GM12878 (cell line): ENCODE measurements around the gene TBXA2R. TPM values are rescaled to one million over a fixed set of nuclear protein-coding genes. Genes with fewer than 3 reads are reported as not detected.

Source experiments
- ATAC-seq: fragments of 200-7000 bp; cut with Tn5 transposase; 3 replicates; pipeline ENCODE4 v1.9.1; 2020; ENCODE audit warnings: mild to moderate bottlenecking, moderate library complexity
- BruUV-seq: library from RNA; stranded (reverse); fragments of 400-500 nt; replicated peaks from 2 replicates; lab custom pipeline; 2021; lab: Mats Ljungman, UMichigan
- CTCF ChIA-PET: fragments of 300-600 bp; sonication (Branson Sonifier 250); formaldehyde crosslinking; extraction: SDS; loops from one replicate; lab custom pipeline; 2021; ENCODE audit warnings: inconsistent platforms; lab: Yijun Ruan, JAX
- POLR2A ChIA-PET: fragments of 350-600 bp; formaldehyde crosslinking; extraction: SDS; loops from one replicate; lab custom pipeline; 2021; ENCODE audit warnings: inconsistent platforms; lab: Charles Lee
- RAD21 ChIA-PET: fragments of 300-600 bp; sonication (Branson Sonifier 250); formaldehyde crosslinking; loops from one replicate; lab custom pipeline; 2023; ENCODE audit warnings: antibody characterized with exemption; ENCODE audit not compliant: unreplicated experiment; lab: Charles Lee
- SMC1A ChIA-PET: fragments of 300-600 bp; sonication (Branson Sonifier 250); formaldehyde crosslinking; loops from one replicate; lab custom pipeline; 2023; ENCODE audit not compliant: unreplicated experiment, uncharacterized antibody; lab: Charles Lee
- DNase-seq: peaks from one replicate; pipeline ENCODE4 v3.0.0-alpha.2; 2011; ENCODE audit warnings: low read depth, low spot score
- FAIRE-seq: peaks from 3 replicates; lab custom pipeline; 2011; peaks lifted over from hg19 to GRCh38; lab: Jason Lieb, UNC
- H2AFZ ChIP-seq: 2 replicates; pipeline ENCODE4 v1.6.0; 2011; ENCODE audit warnings: low read depth, low read length, control low read depth; ENCODE audit not compliant: control insufficient read depth
- H3K27ac ChIP-seq: 2 replicates; pipeline ENCODE4 v1.5.1; 2011; ENCODE audit warnings: control low read depth; ENCODE audit not compliant: control insufficient read depth, insufficient read depth
- H3K27me3 ChIP-seq, 2 experiments: replicated peaks in 1 of 2; 2 replicates each; pipeline versions ENCODE4 v1.6.0 to v1.6.1; 2011; ENCODE audit warnings: low read length in 1 of 2; ENCODE audit not compliant: control insufficient read depth in 2 of 2, insufficient read depth in 2 of 2
- H3K36me3 ChIP-seq, 2 experiments: 2 replicates each; pipeline ENCODE4 v1.5.1; 2011; ENCODE audit warnings: low read length in 1 of 2; ENCODE audit not compliant: control insufficient read depth in 2 of 2, insufficient read depth in 2 of 2
- H3K4me1 ChIP-seq: 2 replicates; pipeline ENCODE4 v1.6.1; 2011; ENCODE audit warnings: mild to moderate bottlenecking, low read length, moderate library complexity, mixed read lengths; ENCODE audit not compliant: control insufficient read depth, insufficient read depth
- H3K4me2 ChIP-seq: 2 replicates; pipeline ENCODE4 v1.6.0; 2011; ENCODE audit warnings: control low read depth; ENCODE audit not compliant: control insufficient read depth, insufficient read depth
- H3K4me3 ChIP-seq: fragments of 200-600 bp; sonication (generic); 2 replicates; pipeline ENCODE4 v1.5.1; 2016
- H3K79me2 ChIP-seq: 2 replicates; pipeline ENCODE4 v1.6.0; 2011; ENCODE audit warnings: low read length; ENCODE audit not compliant: control insufficient read depth, insufficient read depth
- H3K9ac ChIP-seq: 2 replicates; pipeline ENCODE4 v1.8.0; 2011; ENCODE audit warnings: low read length, control low read depth, mixed read lengths; ENCODE audit not compliant: control insufficient read depth, insufficient read depth
- H3K9me3 ChIP-seq: replicated peaks from 3 replicates; pipeline ENCODE4 v1.5.1; 2011; ENCODE audit warnings: mild to moderate bottlenecking, low read length; ENCODE audit not compliant: control insufficient read depth, insufficient read depth
- H4K20me1 ChIP-seq: 2 replicates; pipeline ENCODE4 v1.6.0; 2011; ENCODE audit not compliant: control insufficient read depth, insufficient read depth
- BACH1 ChIP-seq: fragments of 450-650 bp; IDR thresholded peaks from 2 replicates; pipeline ENCODE4 v1.6.1; 2017; ENCODE audit warnings: mild to moderate bottlenecking, borderline replicate concordance
- E2F8 ChIP-seq: fragments of 450-650 bp; IDR thresholded peaks from 2 replicates; pipeline ENCODE4 v1.6.1; 2018; ENCODE audit warnings: mild to moderate bottlenecking, low read depth, moderate library complexity; ENCODE audit not compliant: partially characterized antibody
- E4F1 ChIP-seq: fragments of 450-650 bp; IDR thresholded peaks from 2 replicates; pipeline ENCODE4 v1.6.1; 2018; ENCODE audit warnings: borderline replicate concordance, mild to moderate bottlenecking; ENCODE audit not compliant: partially characterized antibody
- HCFC1 ChIP-seq: fragments of 150-350 bp; IDR thresholded peaks from 2 replicates; pipeline ENCODE4 v1.6.1; 2014; ENCODE audit warnings: low read length
- KLF5 ChIP-seq: fragments of 450-650 bp; IDR thresholded peaks from 2 replicates; pipeline ENCODE4 v1.6.1; 2014; ENCODE audit warnings: mild to moderate bottlenecking; ENCODE audit not compliant: partially characterized antibody
- MYC ChIP-seq: IDR thresholded peaks from 2 replicates; pipeline ENCODE4 v1.6.1; 2011; ENCODE audit warnings: mild to moderate bottlenecking, low read length, moderate library complexity, inconsistent platforms; ENCODE audit not compliant: insufficient read depth, insufficient replicate concordance, insufficient read length, severe bottlenecking
- NFYB ChIP-seq: IDR thresholded peaks from 2 replicates; pipeline ENCODE4 v1.6.1; 2011; ENCODE audit warnings: low read depth, mild to moderate bottlenecking, low read length, improper control_type of control experiment, moderate library complexity; ENCODE audit not compliant: insufficient read depth
- NR2C1 ChIP-seq: fragments of 450-650 bp; IDR thresholded peaks from 2 replicates; pipeline ENCODE4 v1.6.1; 2017; ENCODE audit warnings: antibody characterized with exemption, mild to moderate bottlenecking, moderate library complexity
- PAX5 ChIP-seq: IDR thresholded peaks from 2 replicates; pipeline ENCODE4 v1.6.1; 2011; ENCODE audit warnings: low read depth, low read length, borderline replicate concordance
- PML ChIP-seq: IDR thresholded peaks from 2 replicates; pipeline ENCODE4 v1.6.1; 2012; ENCODE audit warnings: low read length, inconsistent platforms
- POU2F2 ChIP-seq: IDR thresholded peaks from 3 replicates; pipeline ENCODE4 v1.6.1; 2011; ENCODE audit warnings: low read depth, mild to moderate bottlenecking, low read length, borderline replicate concordance
- RB1 ChIP-seq: fragments of 450-650 bp; formaldehyde crosslinking; IDR thresholded peaks from 2 replicates; pipeline ENCODE4 v1.6.1; 2017; ENCODE audit warnings: mild to moderate bottlenecking, borderline replicate concordance
- SP1 ChIP-seq: IDR thresholded peaks from one replicate; pipeline ENCODE4 v1.6.1; 2011; ENCODE audit warnings: low read depth, low read length
- SREBF2 ChIP-seq: IDR thresholded peaks from 2 replicates; pipeline ENCODE4 v1.6.1; 2012; ENCODE audit warnings: mild to moderate bottlenecking, low read length
- TBL1XR1 ChIP-seq: IDR thresholded peaks from 2 replicates; pipeline ENCODE4 v1.6.1; 2012; ENCODE audit warnings: low read depth, low read length, improper control_type of control experiment
- TCF7 ChIP-seq: IDR thresholded peaks from 2 replicates; pipeline ENCODE4 v1.6.1; 2014; ENCODE audit warnings: antibody characterized with exemption, borderline replicate concordance
- ZNF217 ChIP-seq: fragments of 450-650 bp; IDR thresholded peaks from 2 replicates; pipeline ENCODE4 v1.6.1; 2017; ENCODE audit warnings: antibody characterized with exemption, mild to moderate bottlenecking
- ZNF24 ChIP-seq: fragments of 450-650 bp; IDR thresholded peaks from 2 replicates; pipeline ENCODE4 v1.6.1; 2017; ENCODE audit warnings: antibody characterized with exemption, mild to moderate bottlenecking
- WGBS: methylation state at CpG from one replicate; pipeline ENCODE4 v1.1.6; 2016; ENCODE audit warnings: low lambda C conversion rate; ENCODE audit not compliant: insufficient replicate concordance, insufficient coverage; ENCODE audit errors: missing lambda C conversion rate; 5-methylcytosine and 5-hydroxymethylcytosine counted together
- in situ Hi-C: fragments of 300-500 bp; cut with MboI; formaldehyde crosslinking; loops from 9 replicates; pipeline ENCODE4 v1.14.3; 2018; ENCODE audit warnings: mixed read lengths
- intact Hi-C: fragments of 100-400 bp; cut with micrococcal nuclease; formaldehyde crosslinking; loops from one replicate; pipeline ENCODE4 v1.14.2; 2022; ENCODE audit not compliant: unreplicated experiment
- polyA plus RNA-seq, 11 experiments: library from polyadenylated mRNA; depleted of rRNA in 4 of 11; unstranded in 6 of 11; stranded (reverse) in 5 of 11; fragments of >200 nt; fragmentation: Nextera tagmentation in 4 of 11; fragmentation: Illumina TruSeq in 1 of 11; extraction: Ambion mirVana in 4 of 11; extraction: Trizol in 1 of 11; gene quantifications; 1 replicate in 1 of 11; 2 replicates in 10 of 11; pipeline versions ENCODE4 v1.2.1 to v1.2.3, GENCODE V29; 2011 to 2016; ENCODE audit warnings: inconsistent platforms in 2 of 11, missing spikeins in 2 of 11, low read depth in 1 of 11
- total RNA-seq, 4 experiments: library from RNA; depleted of rRNA in 3 of 4; stranded (reverse); fragments of >200 nt in 3 of 4; fragmentation: Illumina TruSeq in 1 of 4; extraction: Trizol in 1 of 4; gene quantifications; 2 replicates each; pipeline versions ENCODE4 v1.2.1 to v1.2.3, GENCODE V29; 2013 to 2021

TBXA2R gene
- total and polyA plus RNA-seq, 10 of the 15 experiments (the other 5 are each of a cell fraction or from before 2014, with no cell fraction given), result 0.03 TPM; not detected in 8

- Histone ChIP-seq H3K27ac (no peak overlapping the region), H3K27me3 (no peaks in the 10 kb centered on the region), H3K4me1 (no peaks in the 10 kb centered on the region), H3K9me3 (no peaks in the 10 kb centered on the region), H2AFZ (no peak overlapping the region), H3K36me3 (peaks cover 0 to 11% of the 10 kb centered on the region in 2 experiments; a peak in 3 of 4 replicates), H3K79me2 (no peaks in the 10 kb centered on the region), H4K20me1 (no peaks in the 10 kb centered on the region), H3K9ac (no peak overlapping the region), H3K4me3 (no peak overlapping the region), H3K4me2 (no peak overlapping the region)
- WGBS, result 90% methylated on average over 13 of the region's 19 CpGs
- intact Hi-C loops (no loop called here), in situ Hi-C loops (no loop called here)
- ATAC-seq (no peak), FAIRE-seq (no peak), DNase-seq (no peak)
- ChIA-PET POLR2A (no interaction called here), SMC1A (interaction anchor here (1.2 kb wide), 1 partner anchor 30 kb away, joined by 3 read pairs; no protein-coding TSS in a partner anchor), RAD21 (no interaction called here), CTCF (interaction anchor here (0.7 to 2.3 kb wide), 3 partner anchors 26 to 73 kb away, joined by 3 to 7 read pairs (median 4); no protein-coding TSS in a partner anchor)
- no peak for TF ChIP-seq ZNF217
- no peak for TF ChIP-seq NR2C1
- no peak for TF ChIP-seq ZNF24
- no peak for TF ChIP-seq HCFC1
- TF ChIP-seq PML, result no peak
- no peak for TF ChIP-seq SREBF2
- no peak for TF ChIP-seq MYC
- TF ChIP-seq KLF5, result no peak
- TF ChIP-seq PAX5, result no peak
- TF ChIP-seq TBL1XR1, result no peak
- TF ChIP-seq TCF7, result no peak
- no peak for TF ChIP-seq POU2F2
- no peak for TF ChIP-seq SP1
- TF ChIP-seq E4F1, result no peak
- no peak for TF ChIP-seq BACH1
- TF ChIP-seq RB1, result no peak
- no peak for TF ChIP-seq NFYB
- no peak for TF ChIP-seq E2F8
- BruUV-seq, result no TSS peak
Observed at GRCh38 chr19:3617463-3617862, 10.8 kb upstream of the TBXA2R start.
